ENCODE measurements around the gene CXorf58.
"Not testable (repeated sequence)": the region's sequence is repeated elsewhere in the genome, so short reads cannot be mapped to it uniquely, and the experiment has no call there.

The CXorf58 gene

GRCh38 chrX:23952984-23953907 lies 45.4 kb downstream of the CXorf58 start:
- in situ Hi-C loops (cut with MboI; ENCODE audit: low sequenced_read_pairs) = no loop called here

GRCh38 chrX:23953908-23954269 lies 46.1 kb downstream of the CXorf58 start:
- in situ Hi-C loops (cut with MboI; ENCODE audit: low sequenced_read_pairs) = no loop called here

- in situ Hi-C loops (cut with MboI; ENCODE audit: low sequenced_read_pairs) = no loop called here
Observed at GRCh38 chrX:23954396-23954795, 46.6 kb downstream of the CXorf58 start.

GRCh38 chrX:23959781-23960180 lies 52.0 kb downstream of the CXorf58 start:
- in situ Hi-C loops (cut with MboI; ENCODE audit: low sequenced_read_pairs) = no loop called here

GRCh38 chrX:23964191-23964590 lies 56.4 kb downstream of the CXorf58 start:
- in situ Hi-C loops (cut with MboI; ENCODE audit: low sequenced_read_pairs) = no loop called here

GRCh38 chrX:23965630-23966029 lies 57.8 kb downstream of the CXorf58 start:
- in situ Hi-C loops (cut with MboI; ENCODE audit: low sequenced_read_pairs) = not testable (repeated sequence)

GRCh38 chrX:23978491-23978890 lies 70.7 kb downstream of the CXorf58 start:
- in situ Hi-C loops (cut with MboI; ENCODE audit: low sequenced_read_pairs) = no loop called here

- in situ Hi-C loops (cut with MboI; ENCODE audit: low sequenced_read_pairs) = no loop called here
Observed at GRCh38 chrX:23980011-23980441, 72.2 kb downstream of the CXorf58 start.

GRCh38 chrX:23981222-23981621 lies 73.4 kb downstream of the CXorf58 start:
- in situ Hi-C loops (cut with MboI; ENCODE audit: low sequenced_read_pairs) = no loop called here

- in situ Hi-C loops (cut with MboI; ENCODE audit: low sequenced_read_pairs) = no loop called here
Observed at GRCh38 chrX:23981711-23982110, 73.9 kb downstream of the CXorf58 start.

- in situ Hi-C loops (cut with MboI; ENCODE audit: low sequenced_read_pairs) = no loop called here
Observed at GRCh38 chrX:23982891-23983290, 75.1 kb downstream of the CXorf58 start.

Data from HL-60/S4 treated with retinoic acid at 250 ng/mL for 4 days and 3 days (cell line).